Measurements from ENCODE around the gene UTS2R.

DNA sequence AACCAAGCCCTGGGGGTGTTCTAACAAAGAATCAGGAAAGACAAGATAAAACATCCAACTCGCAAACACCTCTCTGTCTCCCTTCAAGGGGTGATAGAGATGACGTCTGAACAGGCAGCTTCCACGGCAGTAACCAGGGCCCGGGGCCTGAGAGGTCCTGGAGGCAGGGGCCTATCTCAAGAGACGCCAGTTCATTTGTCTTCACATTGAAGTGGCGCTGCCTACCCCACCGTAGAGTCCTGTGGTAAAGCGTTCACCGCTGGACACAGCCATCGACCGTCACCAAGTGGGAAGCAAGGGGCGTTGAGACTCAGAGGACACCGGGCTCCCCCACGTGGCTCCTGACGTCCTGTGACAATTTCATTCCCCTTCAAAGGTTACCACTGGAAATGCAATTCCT is 21.4 kb downstream of the UTS2R start:
- TF ChIP-seq GABPA (IDR thresholded peaks at IDR 0.05; ENCODE audit: low read depth) = no peak
- TF ChIP-seq, protein P1, sequence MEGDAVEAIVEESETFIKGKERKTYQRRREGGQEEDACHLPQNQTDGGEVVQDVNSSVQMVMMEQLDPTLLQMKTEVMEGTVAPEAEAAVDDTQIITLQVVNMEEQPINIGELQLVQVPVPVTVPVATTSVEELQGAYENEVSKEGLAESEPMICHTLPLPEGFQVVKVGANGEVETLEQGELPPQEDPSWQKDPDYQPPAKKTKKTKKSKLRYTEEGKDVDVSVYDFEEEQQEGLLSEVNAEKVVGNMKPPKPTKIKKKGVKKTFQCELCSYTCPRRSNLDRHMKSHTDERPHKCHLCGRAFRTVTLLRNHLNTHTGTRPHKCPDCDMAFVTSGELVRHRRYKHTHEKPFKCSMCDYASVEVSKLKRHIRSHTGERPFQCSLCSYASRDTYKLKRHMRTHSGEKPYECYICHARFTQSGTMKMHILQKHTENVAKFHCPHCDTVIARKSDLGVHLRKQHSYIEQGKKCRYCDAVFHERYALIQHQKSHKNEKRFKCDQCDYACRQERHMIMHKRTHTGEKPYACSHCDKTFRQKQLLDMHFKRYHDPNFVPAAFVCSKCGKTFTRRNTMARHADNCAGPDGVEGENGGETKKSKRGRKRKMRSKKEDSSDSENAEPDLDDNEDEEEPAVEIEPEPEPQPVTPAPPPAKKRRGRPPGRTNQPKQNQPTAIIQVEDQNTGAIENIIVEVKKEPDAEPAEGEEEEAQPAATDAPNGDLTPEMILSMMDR (IDR thresholded peaks at IDR 0.05; ENCODE audit: insufficient read depth, low read length) = no peak
- TF ChIP-seq POLR2AphosphoS5 (IDR thresholded peaks at IDR 0.05; ENCODE audit: low read depth) = no peak

All from HL-60 (cell line).